Endothelial cell of umbilical vein (primary cell): Measurements from ENCODE around the gene LRRC8A.

Experiments
- MYC ChIP-seq: IDR thresholded peaks from one replicate; pipeline ENCODE4 v1.6.1; 2011; ENCODE audit warnings: mild to moderate bottlenecking, low read depth, low read length
- POLR2A ChIP-seq: IDR thresholded peaks from 2 replicates; pipeline ENCODE4 v1.6.1; 2012; ENCODE audit warnings: low read depth, mild to moderate bottlenecking, control low read depth, low read length

DNA sequence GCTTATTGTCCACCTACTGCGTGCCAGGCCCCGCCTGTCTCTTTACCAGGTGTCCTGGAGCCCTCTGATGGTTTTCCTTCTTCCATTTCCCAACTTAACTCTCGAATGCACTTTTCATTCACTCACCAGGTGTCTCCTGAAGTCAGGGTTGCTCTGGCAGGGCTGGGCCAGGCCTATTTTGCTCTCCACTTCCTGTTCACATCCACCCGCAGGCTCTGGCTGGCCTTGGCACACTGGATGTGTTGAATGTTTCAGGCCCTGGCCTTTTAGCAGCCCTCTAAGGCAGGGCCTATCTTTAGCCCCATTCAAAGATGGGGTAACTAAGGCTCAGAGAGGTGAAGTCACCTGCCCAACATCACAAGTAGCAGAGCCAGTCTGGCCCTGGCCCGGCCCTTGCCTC, 16.4 kb downstream of the LRRC8A start:
- TF ChIP-seq MYC = no peak
- no peak for TF ChIP-seq POLR2A
